Activated T-helper 2 cell treated with anti-CD3 and anti-CD28 coated beads, Interferon-gamma antibody, Interleukin-2, Interleukin-4, amounts not matched to agents 10 μg/mL and 5 μg/mL and 100 μg/mL, durations not matched to agents 14 hours and 24 hours and 36 hours (primary cell): Measurements from ENCODE around the gene SPAG6. TPM values are rescaled to one million over a fixed set of nuclear protein-coding genes. Genes with fewer than 3 reads are reported as not detected.

Experiments
- DNase-seq: peaks from one replicate; pipeline ENCODE4 v3.0.0; 2021; ENCODE audit warnings: low spot score
- H3K27ac Mint-ChIP-seq: one replicate; pipeline ENCODE4 v1.8.0; 2021; ENCODE audit warnings: mixed read lengths
- H3K27me3 Mint-ChIP-seq: one replicate; pipeline ENCODE4 v1.8.0; 2021; ENCODE audit warnings: low read depth, mixed read lengths
- H3K36me3 Mint-ChIP-seq: one replicate; pipeline ENCODE4 v1.8.0; 2021; ENCODE audit warnings: low read depth, mixed read lengths
- H3K4me1 Mint-ChIP-seq: one replicate; pipeline ENCODE4 v1.8.0; 2021; ENCODE audit warnings: low read depth, mixed read lengths
- H3K4me3 Mint-ChIP-seq: one replicate; pipeline ENCODE4 v1.8.0; 2021; ENCODE audit warnings: low read depth, mild to moderate bottlenecking, moderate library complexity, mixed read lengths
- H3K9me3 Mint-ChIP-seq: one replicate; pipeline ENCODE4 v1.8.0; 2021; ENCODE audit warnings: mixed read lengths
- intact Hi-C: fragments of 100-400 bp; cut with micrococcal nuclease; formaldehyde crosslinking; loops from one replicate; pipeline ENCODE4 v1.15.1; 2023
- total RNA-seq: library from RNA; stranded (reverse); gene quantifications from 2 replicates; pipeline ENCODE4 v1.2.3, GENCODE V29; 2022

SPAG6 gene
- total RNA-seq, 1 donor from 2014 or later: 0.14 TPM

GRCh38 chr10:22453948-22454591 is 108.8 kb downstream of the SPAG6 start:
- no peaks in the 10 kb centered on the region for H3K9me3 Mint-ChIP-seq
- H3K27me3 Mint-ChIP-seq: no peaks in the 10 kb centered on the region
- no peaks in the 10 kb centered on the region for H3K36me3 Mint-ChIP-seq
- intact Hi-C loops: no loop called here
- no peak overlapping the region for H3K4me3 Mint-ChIP-seq
- DNase-seq: no peak
- no peak overlapping the region for H3K27ac Mint-ChIP-seq
- peaks cover 6% of the 10 kb centered on the region for H3K4me1 Mint-ChIP-seq

DNA sequence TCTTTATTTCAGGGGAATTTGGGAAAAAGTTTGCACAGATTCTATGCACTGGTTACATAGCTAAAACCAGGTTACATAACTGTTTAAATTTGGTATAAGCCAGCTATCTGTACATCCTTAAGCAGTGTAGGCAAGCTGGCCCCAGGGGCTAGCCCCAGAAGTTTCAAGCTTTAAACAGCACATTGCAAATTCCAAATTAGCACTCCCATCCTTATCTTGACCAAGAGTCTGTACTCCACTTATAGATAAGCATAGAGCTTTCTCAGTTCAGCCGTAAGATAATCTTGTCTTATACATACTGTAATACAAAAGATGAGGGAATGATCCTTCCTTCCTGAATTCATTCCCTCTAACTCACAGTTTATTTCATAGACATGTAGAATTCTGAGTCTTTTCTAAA is 109.3 kb downstream of the SPAG6 start:
- H3K9me3 Mint-ChIP-seq: no peaks in the 10 kb centered on the region

GRCh38 chr10:22455068-22455857 is 110.0 kb downstream of the SPAG6 start:
- no peaks in the 10 kb centered on the region for H3K27me3 Mint-ChIP-seq
- H3K27ac Mint-ChIP-seq: no peak overlapping the region
- H3K4me3 Mint-ChIP-seq: no peak overlapping the region
- peaks cover 6% of the 10 kb centered on the region for H3K4me1 Mint-ChIP-seq
- DNase-seq: no peak
- intact Hi-C loops: no loop called here
- H3K36me3 Mint-ChIP-seq: no peaks in the 10 kb centered on the region
- H3K9me3 Mint-ChIP-seq: no peaks in the 10 kb centered on the region

More for the DNA sequence above, 109.3 kb downstream of the SPAG6 start:
- no peaks in the 10 kb centered on the region for H3K27me3 Mint-ChIP-seq
- intact Hi-C loops: no loop called here
- DNase-seq: no peak
- no peaks in the 10 kb centered on the region for H3K36me3 Mint-ChIP-seq
- H3K4me1 Mint-ChIP-seq: peaks cover 6% of the 10 kb centered on the region
- H3K4me3 Mint-ChIP-seq: no peak overlapping the region
- no peak overlapping the region for H3K27ac Mint-ChIP-seq

DNA sequence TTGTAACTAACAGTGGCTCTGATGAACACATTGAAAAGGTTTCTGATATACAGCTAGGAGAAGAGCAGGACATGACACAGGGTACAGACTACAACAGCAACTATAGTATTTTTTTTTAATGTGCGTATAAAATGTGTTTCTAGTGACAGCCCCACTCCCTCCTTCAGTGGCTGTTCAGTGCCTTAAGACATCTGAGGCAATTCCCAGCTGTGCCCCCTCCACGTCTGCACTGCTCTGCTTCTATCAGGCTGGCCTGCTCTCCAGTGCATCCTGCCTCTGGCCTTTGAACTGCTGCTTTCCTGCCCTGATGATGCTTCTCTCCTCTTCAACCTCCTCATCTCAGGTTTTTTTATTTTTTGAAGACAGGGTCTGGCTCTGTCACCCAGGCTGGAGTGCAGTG is 111.2 kb downstream of the SPAG6 start:
- Mint-ChIP-seq H3K27ac (no peak overlapping the region), H3K4me1 (peaks cover 6% of the 10 kb centered on the region), H3K27me3 (no peaks in the 10 kb centered on the region), H3K9me3 (no peaks in the 10 kb centered on the region), H3K4me3 (no peak overlapping the region), H3K36me3 (no peaks in the 10 kb centered on the region)
- intact Hi-C loops: no loop called here
- DNase-seq: no peak

GRCh38 chr10:22458272-22459038 is 113.2 kb downstream of the SPAG6 start:
- intact Hi-C loops: no loop called here
- Mint-ChIP-seq H3K27ac (no peak overlapping the region), H3K27me3 (peaks cover 2% of the 10 kb centered on the region), H3K4me1 (peaks cover 6% of the 10 kb centered on the region), H3K36me3 (no peaks in the 10 kb centered on the region), H3K4me3 (no peak overlapping the region), H3K9me3 (no peaks in the 10 kb centered on the region)
- DNase-seq: no peak

DNA sequence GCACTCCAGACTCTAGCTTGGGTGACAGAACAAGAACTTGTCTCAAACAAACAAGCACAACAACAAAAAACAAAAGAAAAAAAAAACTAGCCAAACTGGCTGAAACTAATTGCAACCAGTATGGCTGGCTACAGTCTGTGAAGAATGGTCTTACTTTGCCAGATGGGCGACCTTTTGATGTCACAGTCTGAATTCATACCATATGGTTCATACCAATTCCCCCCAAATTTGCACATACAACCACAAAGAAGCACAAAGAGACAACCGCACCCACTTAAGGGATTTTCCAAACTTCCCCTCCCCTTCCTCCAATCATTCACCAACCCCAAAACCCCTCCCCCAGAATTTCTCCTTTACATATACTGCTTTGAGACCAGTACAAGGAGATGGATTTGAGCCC is 114.2 kb downstream of the SPAG6 start:
- no peaks in the 10 kb centered on the region for H3K9me3 Mint-ChIP-seq
- H3K27ac Mint-ChIP-seq: no peak overlapping the region
- no peaks in the 10 kb centered on the region for H3K36me3 Mint-ChIP-seq
- H3K27me3 Mint-ChIP-seq: peaks cover 2% of the 10 kb centered on the region
- peaks cover 6% of the 10 kb centered on the region for H3K4me1 Mint-ChIP-seq
- H3K4me3 Mint-ChIP-seq: no peak overlapping the region
- intact Hi-C loops: no loop called here
- DNase-seq: no peak

- Mint-ChIP-seq H3K36me3 (no peaks in the 10 kb centered on the region), H3K4me3 (no peak overlapping the region), H3K27me3 (peaks cover 2% of the 10 kb centered on the region), H3K27ac (no peak overlapping the region), H3K9me3 (no peaks in the 10 kb centered on the region), H3K4me1 (peaks cover 2% of the 10 kb centered on the region)
- intact Hi-C loops: no loop called here
- DNase-seq: no peak
Observed at GRCh38 chr10:22460101-22460500, 114.8 kb downstream of the SPAG6 start.

GRCh38 chr10:22460531-22461403 is 115.5 kb downstream of the SPAG6 start:
- Mint-ChIP-seq H3K9me3 (no peaks in the 10 kb centered on the region), H3K27me3 (peaks cover 4% of the 10 kb centered on the region), H3K27ac (no peak overlapping the region), H3K4me3 (no peak overlapping the region), H3K4me1 (no peaks in the 10 kb centered on the region), H3K36me3 (no peaks in the 10 kb centered on the region)
- intact Hi-C loops: no loop called here
- DNase-seq: no peak

DNA sequence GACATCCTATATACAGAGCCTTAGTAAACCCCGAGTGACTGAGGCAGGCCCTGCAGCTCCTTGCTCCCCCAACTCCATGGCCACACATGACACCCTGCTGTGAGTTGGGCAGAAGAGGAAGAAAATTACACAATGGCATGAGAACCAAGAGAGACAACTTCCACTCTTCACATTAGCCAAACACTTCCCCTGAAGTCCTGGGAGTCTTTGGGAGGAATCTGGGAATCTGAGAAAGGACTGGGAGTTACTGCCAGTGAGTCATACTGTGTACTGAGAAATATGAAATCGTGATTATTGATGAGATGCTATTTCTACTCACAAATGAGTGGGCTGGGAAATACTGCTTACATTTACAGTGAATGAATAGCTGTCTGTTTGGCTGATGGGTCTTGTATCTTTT is 116.6 kb downstream of the SPAG6 start:
- Mint-ChIP-seq H3K27me3 (peaks cover 11% of the 10 kb centered on the region), H3K9me3 (no peaks in the 10 kb centered on the region), H3K27ac (no peak overlapping the region), H3K36me3 (no peaks in the 10 kb centered on the region), H3K4me3 (no peak overlapping the region), H3K4me1 (no peaks in the 10 kb centered on the region)
- intact Hi-C loops: no loop called here
- no peak for DNase-seq

GRCh38 chr10:22463255-22463654 is 118.0 kb downstream of the SPAG6 start:
- H3K4me3 Mint-ChIP-seq: no peak overlapping the region
- no peaks in the 10 kb centered on the region for H3K36me3 Mint-ChIP-seq
- H3K27ac Mint-ChIP-seq: no peak overlapping the region
- H3K27me3 Mint-ChIP-seq: peaks cover 12% of the 10 kb centered on the region
- H3K4me1 Mint-ChIP-seq: no peaks in the 10 kb centered on the region
- no peaks in the 10 kb centered on the region for H3K9me3 Mint-ChIP-seq
- no peak for DNase-seq
- intact Hi-C loops: no loop called here

- Mint-ChIP-seq H3K4me1 (no peaks in the 10 kb centered on the region), H3K4me3 (no peak overlapping the region), H3K9me3 (no peaks in the 10 kb centered on the region), H3K36me3 (no peaks in the 10 kb centered on the region), H3K27me3 (peaks cover 20% of the 10 kb centered on the region), H3K27ac (no peak overlapping the region)
- intact Hi-C loops: no loop called here
- DNase-seq: no peak
Observed at GRCh38 chr10:22464966-22465629, 119.8 kb downstream of the SPAG6 start.

DNA sequence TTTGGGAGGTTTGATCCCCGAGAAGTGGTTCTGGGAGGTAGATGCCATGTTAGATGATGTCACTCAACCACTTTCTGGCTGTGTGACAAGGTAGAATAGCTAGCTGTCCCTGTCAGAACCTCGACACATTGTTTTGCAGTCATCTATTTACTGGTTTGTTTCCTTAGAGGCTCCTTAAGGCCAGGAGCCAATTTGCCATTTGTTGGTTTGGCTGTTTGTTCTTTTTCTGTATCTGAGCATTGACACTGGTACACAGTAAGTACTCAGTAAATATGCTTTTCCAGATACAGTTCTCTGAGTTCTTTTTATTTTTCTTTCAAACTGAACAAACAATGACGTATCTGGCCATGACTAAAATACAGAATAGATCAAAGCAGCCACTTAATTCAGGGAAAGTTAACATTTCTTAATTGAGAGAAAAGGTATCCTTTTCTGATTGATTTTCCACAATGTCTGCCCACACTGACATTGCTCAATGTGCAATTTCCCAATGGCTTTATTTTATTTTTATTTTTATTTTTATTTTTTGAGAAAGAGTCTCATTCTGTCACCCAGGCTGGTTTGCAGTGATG is 121.6 kb downstream of the SPAG6 start:
- intact Hi-C loops: no loop called here
- H3K36me3 Mint-ChIP-seq: no peaks in the 10 kb centered on the region

More for the DNA sequence above, 121.6 kb downstream of the SPAG6 start:
- no peak overlapping the region for H3K27ac Mint-ChIP-seq
- no peaks in the 10 kb centered on the region for H3K4me1 Mint-ChIP-seq
- H3K27me3 Mint-ChIP-seq: peaks cover 30% of the 10 kb centered on the region
- H3K9me3 Mint-ChIP-seq: no peaks in the 10 kb centered on the region
- no peak for DNase-seq
- no peak overlapping the region for H3K4me3 Mint-ChIP-seq
